Liver (tissue), 9 donors: ENCODE measurements around the gene DMAC2L. TPM values are rescaled to one million over a fixed set of nuclear protein-coding genes. Genes with fewer than 3 reads are reported as not detected.

Experiments used
- DNase-seq: peaks from one replicate; pipeline ENCODE4 v3.0.0-alpha.2; 2017; ENCODE audit warnings: low spot score
- H3K27ac ChIP-seq, 2 donors: one replicate each; pipeline ENCODE4 v1.7.0; 2013; ENCODE audit warnings: inconsistent platforms in 2 of 2, low read length in 2 of 2, control low read depth in 1 of 2, low read depth in 1 of 2, mild to moderate bottlenecking in 1 of 2
- H3K27me3 ChIP-seq, 4 donors: one replicate each; pipeline versions ENCODE4 v1.6.1 to v1.7.0; 2013; ENCODE audit warnings: low read length in 3 of 4, inconsistent platforms in 1 of 4, mild to moderate bottlenecking in 1 of 4, moderate library complexity in 1 of 4; ENCODE audit not compliant: control insufficient read depth in 4 of 4, insufficient read depth in 4 of 4
- H3K36me3 ChIP-seq, 4 donors: one replicate each; pipeline versions ENCODE4 v1.6.1 to v1.7.0; 2013; ENCODE audit warnings: low read length in 3 of 4, mild to moderate bottlenecking in 3 of 4, low read depth in 1 of 4, moderate library complexity in 1 of 4; ENCODE audit not compliant: control insufficient read depth in 4 of 4, insufficient read depth in 3 of 4
- H3K4me1 ChIP-seq, 4 donors: one replicate each; pipeline versions ENCODE4 v1.6.1 to v1.7.0; 2013; ENCODE audit warnings: low read length in 3 of 4, mild to moderate bottlenecking in 3 of 4, moderate library complexity in 1 of 4; ENCODE audit not compliant: control insufficient read depth in 4 of 4, insufficient read depth in 4 of 4
- H3K4me3 ChIP-seq, 3 donors: one replicate each; pipeline versions ENCODE4 v1.6.1 to v1.7.0; 2013; ENCODE audit warnings: low read length in 3 of 3, control low read depth in 1 of 3, low read depth in 1 of 3, mild to moderate bottlenecking in 1 of 3
- H3K9ac ChIP-seq, 2 donors: one replicate each; pipeline ENCODE4 v1.7.0; 2013; ENCODE audit warnings: low read length in 2 of 2, mild to moderate bottlenecking in 2 of 2, moderate library complexity in 2 of 2, control low read depth in 1 of 2, low read depth in 1 of 2
- H3K9me3 ChIP-seq, 4 donors: one replicate each; pipeline versions ENCODE4 v1.6.1 to v1.7.0; 2013; ENCODE audit warnings: low read length in 3 of 4; ENCODE audit not compliant: control insufficient read depth in 4 of 4
- EGR1 ChIP-seq, 2 donors: IDR thresholded peaks; 2 replicates each; pipeline ENCODE4 v1.6.1; 2016 to 2018; ENCODE audit warnings: antibody characterized with exemption in 2 of 2, low read depth in 2 of 2
- FOXA1 ChIP-seq: IDR thresholded peaks from 2 replicates; pipeline ENCODE4 v1.6.1; 2016; ENCODE audit warnings: antibody characterized with exemption
- GABPA ChIP-seq, 2 donors: IDR thresholded peaks in 1 of 2; conservative IDR thresholded peaks in 1 of 2; 2 replicates each; pipeline ENCODE4 v1.6.1; 2016; ENCODE audit warnings: antibody characterized with exemption in 2 of 2, mild to moderate bottlenecking in 1 of 2, moderate library complexity in 1 of 2
- HNF4A ChIP-seq, 2 donors: conservative IDR thresholded peaks; 2 replicates each; pipeline ENCODE4 v1.6.1; 2016; ENCODE audit warnings: antibody characterized with exemption in 2 of 2, mild to moderate bottlenecking in 2 of 2
- HNF4G ChIP-seq: IDR thresholded peaks from 2 replicates; pipeline ENCODE4 v1.6.1; 2016; ENCODE audit warnings: antibody characterized with exemption
- JUND ChIP-seq, 2 donors: IDR thresholded peaks; 2 replicates each; pipeline ENCODE4 v1.6.1; 2016; ENCODE audit warnings: antibody characterized with exemption in 2 of 2
- NR2F2 ChIP-seq: IDR thresholded peaks from 2 replicates; pipeline ENCODE4 v1.6.1; 2016; ENCODE audit warnings: antibody characterized with exemption
- RAD21 ChIP-seq, 2 donors: IDR thresholded peaks; 2 replicates each; pipeline ENCODE4 v1.6.1; 2016; ENCODE audit warnings: antibody characterized with exemption in 2 of 2, mild to moderate bottlenecking in 2 of 2
- RXRA ChIP-seq, 2 donors: IDR thresholded peaks; 2 replicates each; pipeline ENCODE4 v1.6.1; 2017 to 2018; ENCODE audit warnings: antibody characterized with exemption in 2 of 2, mild to moderate bottlenecking in 1 of 2
- SP1 ChIP-seq: IDR thresholded peaks from 2 replicates; pipeline ENCODE4 v1.6.1; 2018; ENCODE audit warnings: antibody characterized with exemption, mild to moderate bottlenecking
- TAF1 ChIP-seq: conservative IDR thresholded peaks from 2 replicates; pipeline ENCODE4 v1.6.1; 2016; ENCODE audit warnings: antibody characterized with exemption, mild to moderate bottlenecking
- YY1 ChIP-seq: IDR thresholded peaks from 2 replicates; pipeline ENCODE4 v1.6.1; 2016; ENCODE audit warnings: antibody characterized with exemption, mild to moderate bottlenecking
- whole genome bisulfite sequencing: extraction: QIAGEN DNeasy Blood & Tissue Kit; methylation state at CpG from one replicate; pipeline ENCODE4 v1.1.7; 2013; 5-methylcytosine and 5-hydroxymethylcytosine counted together
- polyA plus RNA-seq, 2 donors: library from polyadenylated mRNA; stranded (reverse) in 1 of 2; unstranded in 1 of 2; fragments of 200-250 nt in 1 of 2; fragments of >200 nt in 1 of 2; fragmentation: Nextera tagmentation in 1 of 2; extraction: Ambion mirVana in 1 of 2; gene quantifications; one replicate each; pipeline versions ENCODE4 v1.2.1 to v1.2.3, GENCODE V29; 2013 to 2015
- total RNA-seq, 2 donors: library from RNA; depleted of rRNA; stranded (reverse); fragments of >200 nt; gene quantifications; one replicate each; pipeline ENCODE4 v1.2.3, GENCODE V29; 2014
- TF ChIP-seq, protein P1 (sequence below): fragments of 150-350 bp; IDR thresholded peaks from 2 replicates; pipeline ENCODE4 v1.5.1; 2017; ENCODE audit warnings: improper control_type of control experiment, low read depth, low read length; ENCODE audit not compliant: missing input control
- TF ChIP-seq, protein P2 (sequence below): IDR thresholded peaks from 2 replicates; pipeline ENCODE4 v1.6.1; 2016; ENCODE audit warnings: antibody characterized with exemption
- TF ChIP-seq, protein P3 (sequence below): IDR thresholded peaks from 2 replicates; pipeline ENCODE4 v1.6.1; 2016; ENCODE audit warnings: antibody characterized with exemption
- donor health status: healthy.
- donor health status: healthy.
- donor health status: healthy.
- donor health status: healthy.
- donor health status: healthy.

The DMAC2L gene
- total and polyA plus RNA-seq, 4 donors = 5.2 to 17.2 (median 6.5) TPM

DNA sequence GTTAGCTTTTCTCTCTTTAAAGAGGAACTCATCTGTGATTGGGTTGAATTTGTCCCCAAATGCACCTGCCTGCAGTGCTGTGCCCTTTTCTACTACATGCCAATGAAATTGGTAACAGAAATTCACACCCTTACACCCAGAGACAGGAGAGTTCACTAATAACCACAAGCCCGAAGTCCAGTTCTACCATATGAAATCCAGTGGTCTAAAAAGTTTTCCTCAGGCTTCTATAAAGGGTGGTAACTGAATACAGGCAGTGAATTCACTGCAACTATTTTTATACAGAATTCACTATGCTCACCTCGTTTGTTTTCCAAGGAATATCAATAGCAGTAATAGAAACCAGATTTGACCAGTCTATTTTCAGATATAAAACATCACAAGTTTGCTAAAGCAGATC, 49.3 kb upstream of the DMAC2L start:
- Histone ChIP-seq H3K9ac (no peak overlapping the region), H3K9me3 (no peaks in the 10 kb centered on the region), H3K4me1 (no peaks in the 10 kb centered on the region), H3K4me3 (no peak overlapping the region), H3K27me3 (no peaks in the 10 kb centered on the region), H3K27ac (no peak overlapping the region), H3K36me3 (no peaks in the 10 kb centered on the region)
- 92% methylated on average over 2 of the region's 2 CpGs for WGBS
- DNase-seq = no peak
- no peak for TF ChIP-seq TAF1
- no peak for TF ChIP-seq JUND (IDR thresholded peaks at IDR 0.05)

DNA sequence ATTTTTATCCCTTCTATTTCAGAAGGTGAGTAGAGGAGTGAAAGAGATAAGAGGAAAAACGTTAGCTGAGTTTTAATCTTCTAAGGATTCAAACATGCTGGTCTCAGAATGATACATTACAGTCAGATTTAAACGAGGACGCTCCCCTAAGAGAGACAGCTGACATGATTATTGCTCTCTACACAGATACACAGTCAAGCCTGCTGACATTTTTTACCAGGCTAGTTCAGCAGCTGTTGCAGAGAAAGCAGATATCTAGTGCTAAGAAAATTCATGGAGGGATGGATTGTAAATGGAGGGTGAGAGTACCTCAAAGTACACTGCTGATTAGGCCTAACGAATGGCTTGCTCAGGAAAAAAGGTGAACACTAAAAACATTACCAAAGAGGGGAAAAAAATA, 48.8 kb upstream of the DMAC2L start:
- WGBS = 89% methylated on average over 4 of the region's 4 CpGs
- H3K4me3 ChIP-seq = no peak overlapping the region
- no peak for TF ChIP-seq EGR1 (IDR thresholded peaks at IDR 0.05; ENCODE audit: low read depth in 2 of 2)
- no peak for TF ChIP-seq RXRA (IDR thresholded peaks at IDR 0.05)
- no peak for TF ChIP-seq TAF1
- no peak for TF ChIP-seq FOXA1
- no peak for TF ChIP-seq HNF4G
- TF ChIP-seq SP1 = no peak
- TF ChIP-seq YY1 = no peak
- TF ChIP-seq RAD21 (IDR thresholded peaks at IDR 0.05) = no peak
- TF ChIP-seq, protein P1, sequence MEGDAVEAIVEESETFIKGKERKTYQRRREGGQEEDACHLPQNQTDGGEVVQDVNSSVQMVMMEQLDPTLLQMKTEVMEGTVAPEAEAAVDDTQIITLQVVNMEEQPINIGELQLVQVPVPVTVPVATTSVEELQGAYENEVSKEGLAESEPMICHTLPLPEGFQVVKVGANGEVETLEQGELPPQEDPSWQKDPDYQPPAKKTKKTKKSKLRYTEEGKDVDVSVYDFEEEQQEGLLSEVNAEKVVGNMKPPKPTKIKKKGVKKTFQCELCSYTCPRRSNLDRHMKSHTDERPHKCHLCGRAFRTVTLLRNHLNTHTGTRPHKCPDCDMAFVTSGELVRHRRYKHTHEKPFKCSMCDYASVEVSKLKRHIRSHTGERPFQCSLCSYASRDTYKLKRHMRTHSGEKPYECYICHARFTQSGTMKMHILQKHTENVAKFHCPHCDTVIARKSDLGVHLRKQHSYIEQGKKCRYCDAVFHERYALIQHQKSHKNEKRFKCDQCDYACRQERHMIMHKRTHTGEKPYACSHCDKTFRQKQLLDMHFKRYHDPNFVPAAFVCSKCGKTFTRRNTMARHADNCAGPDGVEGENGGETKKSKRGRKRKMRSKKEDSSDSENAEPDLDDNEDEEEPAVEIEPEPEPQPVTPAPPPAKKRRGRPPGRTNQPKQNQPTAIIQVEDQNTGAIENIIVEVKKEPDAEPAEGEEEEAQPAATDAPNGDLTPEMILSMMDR = no peak
- TF ChIP-seq HNF4A (conservative IDR thresholded peaks at IDR 0.05) = no peak
- TF ChIP-seq GABPA (IDR thresholded peaks at IDR 0.05 in 1 of 2, conservative IDR thresholded peaks at IDR 0.05 in 1 of 2) = no peak
- no peak for TF ChIP-seq NR2F2
- TF ChIP-seq, protein P2, sequence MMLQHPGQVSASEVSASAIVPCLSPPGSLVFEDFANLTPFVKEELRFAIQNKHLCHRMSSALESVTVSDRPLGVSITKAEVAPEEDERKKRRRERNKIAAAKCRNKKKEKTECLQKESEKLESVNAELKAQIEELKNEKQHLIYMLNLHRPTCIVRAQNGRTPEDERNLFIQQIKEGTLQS = no peak
- TF ChIP-seq, protein P3, sequence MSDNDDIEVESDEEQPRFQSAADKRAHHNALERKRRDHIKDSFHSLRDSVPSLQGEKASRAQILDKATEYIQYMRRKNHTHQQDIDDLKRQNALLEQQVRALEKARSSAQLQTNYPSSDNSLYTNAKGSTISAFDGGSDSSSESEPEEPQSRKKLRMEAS = no peak
- no peak for DNase-seq
- H3K9ac ChIP-seq = no peak overlapping the region
- no peaks in the 10 kb centered on the region for H3K27me3 ChIP-seq
- H3K4me1 ChIP-seq = no peaks in the 10 kb centered on the region
- H3K36me3 ChIP-seq = no peaks in the 10 kb centered on the region
- H3K9me3 ChIP-seq = no peaks in the 10 kb centered on the region
- no peak overlapping the region for H3K27ac ChIP-seq

DNA sequence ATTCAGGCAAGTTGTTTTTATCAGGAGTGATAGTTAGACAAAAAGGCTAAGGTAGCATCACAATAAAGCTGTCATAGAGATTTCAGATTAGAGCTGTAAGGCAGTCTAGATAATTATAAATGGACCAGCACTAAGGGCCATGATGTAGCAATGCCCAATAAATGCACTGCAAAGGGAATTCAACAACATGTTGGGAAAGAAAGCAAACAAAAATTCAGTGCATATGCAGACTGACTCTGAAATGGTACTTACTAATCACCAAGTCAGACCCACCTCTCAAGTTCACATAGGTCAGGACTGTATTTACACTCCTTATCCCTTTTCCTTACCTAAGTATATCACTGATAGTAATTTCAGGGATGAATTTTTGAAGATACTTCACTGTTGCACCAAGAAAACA, 47.1 kb upstream of the DMAC2L start:
- Histone ChIP-seq H3K4me3 (no peak overlapping the region), H3K9me3 (no peaks in the 10 kb centered on the region), H3K36me3 (no peaks in the 10 kb centered on the region), H3K27ac (no peak overlapping the region), H3K4me1 (no peaks in the 10 kb centered on the region), H3K9ac (no peak overlapping the region), H3K27me3 (no peaks in the 10 kb centered on the region)
- DNase-seq = no peak
- TF ChIP-seq RXRA (IDR thresholded peaks at IDR 0.05) = no peak
- no peak for TF ChIP-seq HNF4A (conservative IDR thresholded peaks at IDR 0.05)
- TF ChIP-seq EGR1 (IDR thresholded peaks at IDR 0.05; ENCODE audit: low read depth in 2 of 2) = no peak
